GM23248 (cell line): ENCODE results near the gene PDLIM5. TPM values are rescaled to one million over a fixed set of nuclear protein-coding genes. Genes with fewer than 3 reads are reported as not detected.
A peak's percentile ranks its signal among the peaks of the same experiment; 100 is the strongest.

ENCODE experiments used
- DNase-seq: peaks from one replicate; pipeline ENCODE4 v3.0.0-alpha.2; 2015
- H2AFZ ChIP-seq: fragments of 200-600 bp; sonication (generic); 2 replicates; pipeline ENCODE4 v1.6.1; 2016; ENCODE audit warnings: antibody characterized with exemption
- H3F3A ChIP-seq: fragments of 200-600 bp; sonication (generic); 2 replicates; pipeline ENCODE4 v1.6.1; 2016; ENCODE audit warnings: mild to moderate bottlenecking, antibody characterized with exemption, mixed run types; ENCODE audit not compliant: insufficient read depth
- H3K27ac ChIP-seq: fragments of 200-600 bp; sonication (generic); 2 replicates; pipeline ENCODE4 v1.5.1; 2016; ENCODE audit warnings: mild to moderate bottlenecking
- H3K27me3 ChIP-seq: fragments of 200-600 bp; sonication (generic); replicated peaks from 2 replicates; pipeline ENCODE4 v1.6.1; 2016; ENCODE audit warnings: mild to moderate bottlenecking; ENCODE audit not compliant: insufficient read depth
- H3K36me3 ChIP-seq: fragments of 200-600 bp; sonication (generic); 2 replicates; pipeline ENCODE4 v1.6.1; 2016; ENCODE audit warnings: low read depth, mild to moderate bottlenecking
- H3K4me1 ChIP-seq: fragments of 200-600 bp; sonication (generic); 2 replicates; pipeline ENCODE4 v1.6.1; 2016; ENCODE audit warnings: mild to moderate bottlenecking; ENCODE audit not compliant: insufficient read depth
- H3K4me2 ChIP-seq: fragments of 200-600 bp; sonication (generic); one replicate; pipeline ENCODE4 v1.6.1; 2016; ENCODE audit warnings: mild to moderate bottlenecking; ENCODE audit not compliant: unreplicated experiment
- H3K4me3 ChIP-seq: fragments of 200-600 bp; sonication (generic); 2 replicates; pipeline ENCODE4 v1.5.1; 2016; ENCODE audit warnings: mild to moderate bottlenecking
- H3K79me2 ChIP-seq: fragments of 200-600 bp; sonication (generic); 2 replicates; pipeline ENCODE4 v1.6.1; 2016; ENCODE audit warnings: mild to moderate bottlenecking; ENCODE audit not compliant: insufficient read depth
- H3K9ac ChIP-seq: fragments of 200-600 bp; sonication (generic); 2 replicates; pipeline ENCODE4 v1.6.1; 2016; ENCODE audit warnings: mild to moderate bottlenecking
- H3K9me2 ChIP-seq: fragments of 200-600 bp; sonication (generic); 2 replicates; pipeline ENCODE4 v1.6.1; 2016; ENCODE audit warnings: mixed run types, mild to moderate bottlenecking, moderate library complexity; ENCODE audit not compliant: insufficient read depth
- H3K9me3 ChIP-seq: fragments of 200-600 bp; sonication (generic); one replicate; pipeline ENCODE4 v1.6.1; 2017; ENCODE audit warnings: low read depth
- H4K20me1 ChIP-seq: fragments of 200-600 bp; sonication (generic); 2 replicates; pipeline ENCODE4 v1.6.0; 2016; ENCODE audit not compliant: insufficient read depth
- EZH2 ChIP-seq: fragments of 200-600 bp; sonication (generic); IDR thresholded peaks from 2 replicates; pipeline ENCODE4 v1.6.1; 2018; ENCODE audit warnings: antibody characterized with exemption, mild to moderate bottlenecking; ENCODE audit not compliant: insufficient read depth, poor library complexity, severe bottlenecking
- EZH2phosphoT487 ChIP-seq: fragments of 200-600 bp; sonication (generic); IDR thresholded peaks from 2 replicates; pipeline ENCODE4 v1.6.1; 2018; ENCODE audit warnings: antibody characterized with exemption, moderate library complexity, mild to moderate bottlenecking, low read depth; ENCODE audit not compliant: insufficient read depth
- WGBS, 2 experiments: methylation state at CpG; one replicate each; pipeline ENCODE4 v1.1.6; 2015 to 2017; ENCODE audit warnings: low lambda C conversion rate in 2 of 2, low coverage in 1 of 2; ENCODE audit errors: missing lambda C conversion rate in 2 of 2; 5-methylcytosine and 5-hydroxymethylcytosine counted together
- in situ Hi-C: fragments of 300-500 bp; cut with MboI; formaldehyde crosslinking; loops from 2 replicates; pipeline ENCODE4 v1.15.0; 2020
- polyA plus RNA-seq: library from polyadenylated mRNA; unstranded; fragments of >200 nt; fragmentation: Nextera tagmentation; extraction: Ambion mirVana; gene quantifications from 2 replicates; pipeline ENCODE4 v1.2.1, GENCODE V29; 2016
- total RNA-seq: library from RNA; depleted of rRNA; stranded (reverse); fragments of >200 nt; shearing (Covaris generic); gene quantifications from 2 replicates; pipeline ENCODE4 v1.2.3, GENCODE V29; 2014

The PDLIM5 gene
- total and polyA plus RNA-seq, 2 experiments from 2014 or later = 115 to 149 TPM

DNA sequence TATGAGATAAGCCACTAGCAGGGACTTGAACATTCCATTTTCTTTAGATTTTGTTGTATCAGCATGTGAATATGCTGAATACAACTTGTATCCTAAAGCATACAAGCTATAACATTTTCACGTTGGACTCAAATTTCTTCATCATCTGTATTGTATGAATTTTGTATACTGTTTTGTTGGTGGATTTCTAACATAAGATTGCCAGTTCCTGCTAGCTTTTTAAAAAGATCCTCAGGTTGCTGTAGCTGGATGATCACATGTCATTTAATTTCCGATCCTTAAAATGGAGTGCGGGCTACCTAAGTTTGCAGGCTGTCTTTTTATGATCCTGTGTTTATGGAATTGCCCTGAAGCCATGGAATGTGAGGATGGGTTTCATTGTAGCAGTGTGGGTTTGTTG is 6.9 kb downstream of the PDLIM5 start:
- H3K4me3 ChIP-seq = no peak overlapping the region
- no peaks in the 10 kb centered on the region for H3K27me3 ChIP-seq
- H3K9ac ChIP-seq = no peak overlapping the region
- WGBS, 2 experiments = 96 to 97% methylated on average over 3 of the region's 3 CpGs
- H3K4me1 ChIP-seq = peaks cover 53% of the 10 kb centered on the region
- H4K20me1 ChIP-seq = peaks cover 5% of the 10 kb centered on the region; the same call in 1 of the 2 replicates
- H3K9me3 ChIP-seq = no peaks in the 10 kb centered on the region
- H3K79me2 ChIP-seq = peaks cover 98% of the 10 kb centered on the region
- no peak overlapping the region for H2AFZ ChIP-seq
- in situ Hi-C loops = no loop called here
- H3F3A ChIP-seq = peaks cover 29% of the 10 kb centered on the region
- no peak for TF ChIP-seq EZH2
- TF ChIP-seq EZH2phosphoT487 = no peak
- H3K4me2 ChIP-seq = peak overlapping the region; percentile 64
- no peak overlapping the region for H3K27ac ChIP-seq
- H3K36me3 ChIP-seq = peaks cover 20% of the 10 kb centered on the region
- no peak for DNase-seq
- H3K9me2 ChIP-seq = no peaks in the 10 kb centered on the region; the same call in 1 of the 2 replicates

DNA sequence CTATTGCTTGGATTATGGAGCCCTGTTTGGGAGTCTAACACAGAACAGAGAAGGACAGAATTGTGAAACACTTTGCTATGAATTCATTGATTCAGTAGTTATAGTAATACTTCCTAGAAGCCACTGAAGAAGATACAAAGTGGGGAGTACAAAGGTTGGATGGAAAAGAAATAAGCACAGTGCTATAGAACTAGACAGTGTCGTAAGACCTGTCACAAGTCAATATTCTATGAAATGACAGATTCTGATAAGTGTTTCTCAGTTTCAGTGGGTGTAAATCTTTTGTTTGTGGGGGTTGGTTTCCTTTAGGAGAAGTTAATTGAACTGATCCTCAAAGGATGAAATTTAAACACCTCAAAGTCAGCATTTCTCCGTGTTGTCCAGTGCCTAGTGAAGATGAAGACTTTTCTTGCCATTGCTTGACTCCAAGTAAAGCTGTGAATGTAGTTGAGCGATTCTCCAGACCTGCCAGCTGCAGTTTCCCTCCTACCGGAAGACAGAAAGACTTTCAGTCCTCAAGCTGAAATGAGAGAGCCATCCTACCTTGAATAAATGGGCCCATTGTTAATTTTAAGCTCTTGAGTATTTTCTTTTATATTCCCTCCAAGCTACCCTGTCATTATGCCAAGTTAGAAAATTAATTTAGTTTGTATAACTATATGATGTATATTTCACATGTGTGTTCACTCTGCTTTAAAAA is 7.9 kb downstream of the PDLIM5 start:
- Histone ChIP-seq H3K9ac (no peak overlapping the region), H3K27me3 (no peaks in the 10 kb centered on the region), H3K36me3 (peaks cover 20% of the 10 kb centered on the region), H3F3A (peaks cover 21% of the 10 kb centered on the region), H3K9me3 (no peaks in the 10 kb centered on the region), H3K4me3 (no peak overlapping the region), H3K4me1 (peaks cover 58% of the 10 kb centered on the region), H4K20me1 (peaks cover 5% of the 10 kb centered on the region; the same call in 1 of the 2 replicates), H3K9me2 (no peaks in the 10 kb centered on the region; the same call in 1 of the 2 replicates), H3K4me2 (no peak overlapping the region), H2AFZ (no peak overlapping the region), H3K79me2 (peaks cover 98% of the 10 kb centered on the region), H3K27ac (no peak overlapping the region)
- WGBS, 2 experiments = 95% methylated on average over 4 of the region's 4 CpGs
- no peak for DNase-seq
- in situ Hi-C loops = no loop called here
- TF ChIP-seq EZH2 = no peak
- no peak for TF ChIP-seq EZH2phosphoT487

DNA sequence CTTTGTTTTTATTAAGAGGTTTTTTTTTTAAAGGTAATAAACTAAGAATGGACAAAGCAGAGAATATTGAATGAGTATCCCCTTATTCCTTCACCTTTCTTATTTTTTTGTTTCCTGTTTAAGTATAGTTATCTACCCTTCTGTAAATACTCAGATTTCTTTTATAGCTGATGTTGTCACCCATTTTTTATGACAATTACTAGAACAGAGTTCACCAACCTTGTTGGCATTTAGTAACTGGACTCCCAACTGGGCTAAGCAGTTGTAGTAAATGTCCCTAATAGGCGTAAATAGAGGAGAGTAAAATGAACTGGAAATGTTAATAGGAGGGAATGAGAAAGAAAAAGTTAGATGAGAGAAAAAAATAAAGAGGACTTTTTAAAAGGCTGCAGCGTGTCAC is 9.8 kb downstream of the PDLIM5 start:
- no peaks in the 10 kb centered on the region; the same call in 1 of the 2 replicates for H3K9me2 ChIP-seq
- in situ Hi-C loops = no loop called here
- H3K4me3 ChIP-seq = no peak overlapping the region
- peaks cover 8% of the 10 kb centered on the region; the same call in 1 of the 2 replicates for H3F3A ChIP-seq
- DNase-seq = no peak
- H2AFZ ChIP-seq = no peak overlapping the region
- no peak overlapping the region for H3K27ac ChIP-seq
- H4K20me1 ChIP-seq = no peaks in the 10 kb centered on the region
- H3K9me3 ChIP-seq = no peaks in the 10 kb centered on the region
- no peak overlapping the region for H3K4me2 ChIP-seq
- H3K79me2 ChIP-seq = peaks cover 100% of the 10 kb centered on the region
- no peaks in the 10 kb centered on the region for H3K27me3 ChIP-seq
- 95 to 97% methylated on average over 2 of the region's 2 CpGs for WGBS, 2 experiments
- no peak overlapping the region for H3K9ac ChIP-seq
- TF ChIP-seq EZH2 (no peak), EZH2phosphoT487 (no peak)
- peaks cover 8% of the 10 kb centered on the region for H3K36me3 ChIP-seq
- peaks cover 63% of the 10 kb centered on the region for H3K4me1 ChIP-seq

DNA sequence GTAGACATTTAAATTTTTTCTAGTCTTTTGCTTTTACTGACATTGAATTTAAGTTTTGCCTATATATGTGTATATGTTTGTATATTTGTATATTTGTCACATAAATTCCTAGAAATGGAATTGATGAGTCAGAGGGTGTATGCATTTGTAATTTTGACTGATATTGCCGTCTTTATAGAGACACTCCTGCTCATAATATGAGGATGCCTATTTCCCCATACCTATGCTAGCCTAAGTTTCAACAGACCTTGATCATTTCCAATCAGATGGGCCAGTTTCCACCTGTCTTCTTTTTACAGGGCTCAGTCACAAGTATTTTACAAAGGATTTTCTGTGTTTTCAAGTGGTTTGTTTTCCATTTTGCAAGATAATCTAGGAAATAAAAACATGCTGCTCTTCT is 10.8 kb downstream of the PDLIM5 start:
- Histone ChIP-seq H3K27me3 (no peaks in the 10 kb centered on the region), H2AFZ (no peak overlapping the region), H3K4me3 (no peak overlapping the region), H3K9ac (no peak overlapping the region), H3K4me2 (no peak overlapping the region), H3K36me3 (no peaks in the 10 kb centered on the region; the same call in 1 of the 2 replicates), H3K27ac (no peak overlapping the region), H3K4me1 (peaks cover 57% of the 10 kb centered on the region), H3K9me3 (no peaks in the 10 kb centered on the region), H4K20me1 (no peaks in the 10 kb centered on the region), H3F3A (peaks cover 10% of the 10 kb centered on the region; the same call in 1 of the 2 replicates), H3K79me2 (peaks cover 100% of the 10 kb centered on the region), H3K9me2 (no peaks in the 10 kb centered on the region; the same call in 1 of the 2 replicates)
- DNase-seq = no peak
- WGBS, 2 experiments = 92 to 96% methylated on average over 1 of the region's 1 CpG
- TF ChIP-seq EZH2phosphoT487 = no peak
- TF ChIP-seq EZH2 = no peak
- in situ Hi-C loops = no loop called here
